Right lobe of liver (tissue), 6 donors: ENCODE results near the gene VWA5B2. TPM values are rescaled to one million over a fixed set of nuclear protein-coding genes. Genes with fewer than 3 reads are reported as not detected.

Experiments
- ATAC-seq, 4 donors: fragments of 200-7000 bp; cut with Tn5 transposase; one replicate each; pipeline ENCODE4 v1.9.1; 2020; ENCODE audit warnings: mild to moderate bottlenecking in 4 of 4, moderate library complexity in 4 of 4
- DNase-seq, 3 donors: peaks; one replicate each; pipeline ENCODE4 v3.0.0-alpha.2; 2020
- H3K27ac ChIP-seq, 3 donors: fragments of 200-600 bp; one replicate each; pipeline ENCODE4 v1.8.0; 2022
- H3K27me3 ChIP-seq, 2 donors: fragments of 200-600 bp; one replicate each; pipeline ENCODE4 v1.8.0; 2022
- H3K36me3 ChIP-seq, 4 donors: fragments of 200-600 bp; sonication (generic) in 1 of 4; one replicate each; pipeline versions ENCODE4 v1.5.1 to v1.8.0; 2017 to 2022; ENCODE audit warnings: control low read depth in 1 of 4
- H3K4me1 ChIP-seq, 4 donors: fragments of 200-600 bp; sonication (generic) in 1 of 4; one replicate each; pipeline versions ENCODE4 v1.5.1 to v1.8.0; 2017 to 2022; ENCODE audit warnings: control low read depth in 1 of 4
- H3K4me3 ChIP-seq, 3 donors: fragments of 200-600 bp; one replicate each; pipeline ENCODE4 v1.8.0; 2022
- H3K9me3 ChIP-seq, 4 donors: fragments of 200-600 bp; sonication (generic) in 1 of 4; one replicate each; pipeline versions ENCODE4 v1.5.1 to v1.8.0; 2017 to 2022; ENCODE audit warnings: control low read depth in 1 of 4
- CTCF ChIP-seq, 4 donors: fragments of 200-600 bp in 3 of 4; fragments of 450-650 bp in 1 of 4; IDR thresholded peaks; one replicate each; pipeline versions ENCODE4 v1.5.1 to v1.8.0; 2016 to 2022; ENCODE audit warnings: antibody characterized with exemption in 4 of 4, mild to moderate bottlenecking in 2 of 4
- POLR2A ChIP-seq: fragments of 450-650 bp; IDR thresholded peaks from one replicate; pipeline ENCODE4 v1.6.1; 2017; ENCODE audit warnings: antibody characterized with exemption, mild to moderate bottlenecking
- WGBS: methylation state at CpG from one replicate; pipeline ENCODE4 v1.1.6; 2018; ENCODE audit warnings: low coverage, low lambda C conversion rate; ENCODE audit not compliant: insufficient coverage; ENCODE audit errors: missing lambda C conversion rate; 5-methylcytosine and 5-hydroxymethylcytosine counted together
- intact Hi-C, 2 donors: fragments of 100-400 bp; cut with DNase I; formaldehyde crosslinking; loops; one replicate each; pipeline versions ENCODE4 v1.11.2 to v1.14.1; 2022
- total RNA-seq, 6 experiments: library from RNA; depleted of rRNA in 2 of 6; stranded (reverse); fragments of >200 nt in 2 of 6; fragmentation: NEBNext Ultra II Directional in 3 of 6; extraction: Animal tissue kit (Norgen Biotek cat#: 25700) in 3 of 6; gene quantifications; one replicate each; pipeline versions ENCODE4 v1.1.0 to v1.2.4, GENCODE V29; 2016 to 2023
- donor health status: DM: no; HTN: yes; CAD: no.
- donor health status: DM: no; HTN: no; CAD: no.
- donor health status: DM: no; HTN: no; CAD: no.
- donor health status: DM: no; HTN: yes; CAD: no.
- donor health status: DM: no; HTN: yes; CAD: no.

VWA5B2 gene
- total RNA-seq, 6 experiments from 2014 or later: 0.21 to 0.59 (median 0.25) TPM; not detected in 3

GRCh38 chr3:184236636-184237035 is 7.3 kb downstream of the VWA5B2 start:
- no peak overlapping the region for H3K27ac ChIP-seq
- peaks cover 0 to 2% of the 10 kb centered on the region in 2 donors for H3K27me3 ChIP-seq
- H3K4me1 ChIP-seq: peaks cover 0 to 7% (median 2%) of the 10 kb centered on the region in 4 donors
- no peak for TF ChIP-seq POLR2A
- TF ChIP-seq CTCF (IDR thresholded peaks at IDR 0.05): no peak
- DNase-seq (no peak), ATAC-seq (no peak)
- no peaks in the 10 kb centered on the region for H3K9me3 ChIP-seq
- H3K36me3 ChIP-seq: no peaks in the 10 kb centered on the region
- no CpG with 5 or more reads among the region's 3 CpGs for WGBS
- intact Hi-C loops: no loop called here
- H3K4me3 ChIP-seq: no peak overlapping the region

DNA sequence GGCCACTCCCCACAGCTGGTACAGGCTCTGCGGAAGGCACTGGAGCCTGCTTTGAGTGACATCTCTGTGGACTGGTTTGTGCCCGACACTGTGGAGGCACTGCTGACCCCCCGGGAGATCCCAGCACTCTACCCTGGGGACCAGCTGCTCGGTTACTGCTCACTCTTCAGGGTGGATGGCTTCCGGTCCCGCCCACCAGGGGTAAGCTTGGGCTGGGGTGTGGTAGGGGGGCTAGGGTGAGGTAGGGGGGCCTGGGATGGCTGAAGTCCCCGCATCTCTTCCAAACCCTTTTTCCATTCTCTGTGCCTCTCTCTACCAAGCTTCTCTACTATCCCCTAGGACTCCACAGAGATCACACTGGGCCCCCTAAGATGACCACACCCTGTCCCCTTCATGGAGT is 7.8 kb downstream of the VWA5B2 start:
- Histone ChIP-seq H3K27me3 (no peaks in the 10 kb centered on the region), H3K4me1 (peaks cover 0 to 13% (median 4%) of the 10 kb centered on the region in 4 donors), H3K4me3 (no peak overlapping the region), H3K9me3 (no peaks in the 10 kb centered on the region), H3K36me3 (peaks cover 0 to under 1% (median 0%) of the 10 kb centered on the region in 4 donors), H3K27ac (no peak overlapping the region)
- no CpG with 5 or more reads among the region's 7 CpGs for WGBS
- no peak for ATAC-seq
- DNase-seq: no peak
- no peak for TF ChIP-seq CTCF (IDR thresholded peaks at IDR 0.05)
- no peak for TF ChIP-seq POLR2A
- intact Hi-C loops: no loop called here

DNA sequence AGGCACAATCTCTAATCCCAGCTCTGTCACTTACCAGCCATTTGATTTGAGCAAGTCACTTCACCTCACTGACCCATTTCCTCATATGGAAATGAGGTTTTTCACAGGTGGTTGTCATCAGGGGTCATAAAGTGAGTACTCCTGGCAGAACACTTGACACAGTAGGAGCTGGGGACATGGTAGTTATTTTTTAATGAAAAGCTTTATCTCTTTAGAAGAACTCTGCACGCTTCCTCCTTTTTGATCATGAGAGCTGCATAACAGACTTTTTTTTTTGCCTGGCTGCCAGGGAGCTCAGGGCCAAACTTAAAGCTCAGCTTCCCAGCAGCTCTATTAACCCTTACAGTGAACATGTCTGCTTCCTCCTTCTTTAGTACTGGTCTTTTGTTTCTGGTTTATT is 8.4 kb downstream of the VWA5B2 start:
- H3K36me3 ChIP-seq: peaks cover 0 to 7% (median 1%) of the 10 kb centered on the region in 4 donors
- TF ChIP-seq CTCF (IDR thresholded peaks at IDR 0.05) (no peak), POLR2A (no peak)
- WGBS: 36% methylated on average over 1 of the region's 1 CpG
- peaks cover 0 to 16% (median 4%) of the 10 kb centered on the region in 4 donors for H3K4me1 ChIP-seq
- H3K9me3 ChIP-seq: no peaks in the 10 kb centered on the region
- H3K4me3 ChIP-seq: no peak overlapping the region
- H3K27ac ChIP-seq: no peak overlapping the region
- ATAC-seq (no peak), DNase-seq (no peak)
- H3K27me3 ChIP-seq: no peaks in the 10 kb centered on the region
- intact Hi-C loops: no loop called here

GRCh38 chr3:184238246-184238818 is 8.9 kb downstream of the VWA5B2 start:
- peaks cover 0 to 12% (median 2%) of the 10 kb centered on the region in 4 donors for H3K36me3 ChIP-seq
- DNase-seq: no peak
- H3K27ac ChIP-seq: no peak overlapping the region
- no peaks in the 10 kb centered on the region for H3K9me3 ChIP-seq
- ATAC-seq: no peak
- H3K4me3 ChIP-seq: no peak overlapping the region
- no peaks in the 10 kb centered on the region for H3K27me3 ChIP-seq
- TF ChIP-seq CTCF (IDR thresholded peaks at IDR 0.05) (no peak), POLR2A (no peak)
- WGBS: 0% methylated on average over 2 of the region's 13 CpGs
- intact Hi-C loops: no loop called here
- peaks cover 0 to 16% (median 4%) of the 10 kb centered on the region in 4 donors for H3K4me1 ChIP-seq
